SK-N-SH treated with all-trans-retinoic acid at 6 μM for 48 hours (cell line): ENCODE data around the gene ISG20.

ENCODE experiments used
- OSR1 ChIP-seq: fragments of 250-450 bp; sonication (Bioruptor Pico); IDR thresholded peaks from 2 replicates; pipeline ENCODE4 v1.8.0; 2022; ENCODE audit warnings: moderate library complexity, mild to moderate bottlenecking, inconsistent platforms
- SNAI2 ChIP-seq: fragments of 250-450 bp; sonication (Bioruptor Pico); IDR thresholded peaks from 2 replicates; pipeline ENCODE4 v1.5.0; 2020; ENCODE audit warnings: mild to moderate bottlenecking, moderate library complexity
- ZC3H10 ChIP-seq: fragments of 250-450 bp; sonication (Bioruptor Pico); IDR thresholded peaks from 2 replicates; pipeline ENCODE4 v1.5.1; 2021; ENCODE audit warnings: mild to moderate bottlenecking, moderate library complexity
- ZNF565 ChIP-seq: fragments of 450-650 bp; formaldehyde crosslinking; conservative IDR thresholded peaks from 2 replicates; pipeline ENCODE4 v1.5.0; 2020; ENCODE audit warnings: low read depth, mild to moderate bottlenecking, moderate library complexity
- ZNF70 ChIP-seq: fragments of 450-650 bp; formaldehyde crosslinking; IDR thresholded peaks from 2 replicates; pipeline ENCODE4 v1.5.0; 2020; ENCODE audit warnings: mild to moderate bottlenecking, moderate library complexity
- ZNF8 ChIP-seq: fragments of 450-650 bp; formaldehyde crosslinking; IDR thresholded peaks from 2 replicates; pipeline ENCODE4 v1.5.0; 2020; ENCODE audit warnings: mild to moderate bottlenecking, moderate library complexity
- TF ChIP-seq, protein P1 (sequence below): fragments of 250-450 bp; sonication (Bioruptor Pico); IDR thresholded peaks from 2 replicates; pipeline ENCODE4 v1.8.0; 2020; ENCODE audit warnings: mild to moderate bottlenecking, moderate library complexity, borderline replicate concordance
- TF ChIP-seq, protein P2 (sequence below): fragments of 250-450 bp; sonication (Bioruptor Pico); IDR thresholded peaks from 2 replicates; pipeline ENCODE4 v1.5.0; 2020; ENCODE audit warnings: mild to moderate bottlenecking, moderate library complexity

DNA sequence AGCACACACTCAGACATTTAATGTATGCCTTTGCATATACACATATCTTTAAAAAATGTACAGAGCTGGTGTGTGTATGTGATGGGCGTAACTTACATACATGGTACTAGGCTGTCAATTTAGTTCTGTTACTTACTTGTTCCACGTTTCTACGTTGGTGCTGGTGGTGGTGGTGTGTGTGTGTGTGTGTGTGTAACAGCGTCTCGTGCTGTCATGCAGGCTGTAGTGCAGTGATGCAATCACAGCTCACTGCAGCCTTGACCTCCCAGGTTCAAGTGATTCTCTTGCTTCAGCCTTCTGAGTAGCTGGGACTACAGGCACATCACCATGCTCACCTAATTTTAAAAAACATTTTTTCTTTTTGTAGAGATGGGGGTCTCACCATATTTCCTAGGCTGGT, 64.2 kb downstream of the ISG20 start:
- TF ChIP-seq OSR1 (no peak), ZNF8 (no peak), ZNF565 (CRISPR knock-in tag) (no peak), ZC3H10 (CRISPR knock-in tag) (no peak), ZNF70 (CRISPR knock-in tag) (no peak), SNAI2 (CRISPR knock-in tag) (no peak)
- TF ChIP-seq, protein P1, sequence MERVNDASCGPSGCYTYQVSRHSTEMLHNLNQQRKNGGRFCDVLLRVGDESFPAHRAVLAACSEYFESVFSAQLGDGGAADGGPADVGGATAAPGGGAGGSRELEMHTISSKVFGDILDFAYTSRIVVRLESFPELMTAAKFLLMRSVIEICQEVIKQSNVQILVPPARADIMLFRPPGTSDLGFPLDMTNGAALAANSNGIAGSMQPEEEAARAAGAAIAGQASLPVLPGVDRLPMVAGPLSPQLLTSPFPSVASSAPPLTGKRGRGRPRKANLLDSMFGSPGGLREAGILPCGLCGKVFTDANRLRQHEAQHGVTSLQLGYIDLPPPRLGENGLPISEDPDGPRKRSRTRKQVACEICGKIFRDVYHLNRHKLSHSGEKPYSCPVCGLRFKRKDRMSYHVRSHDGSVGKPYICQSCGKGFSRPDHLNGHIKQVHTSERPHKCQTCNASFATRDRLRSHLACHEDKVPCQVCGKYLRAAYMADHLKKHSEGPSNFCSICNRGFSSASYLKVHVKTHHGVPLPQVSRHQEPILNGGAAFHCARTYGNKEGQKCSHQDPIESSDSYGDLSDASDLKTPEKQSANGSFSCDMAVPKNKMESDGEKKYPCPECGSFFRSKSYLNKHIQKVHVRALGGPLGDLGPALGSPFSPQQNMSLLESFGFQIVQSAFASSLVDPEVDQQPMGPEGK (CRISPR knock-in tag), result no peak
- TF ChIP-seq, protein P2, sequence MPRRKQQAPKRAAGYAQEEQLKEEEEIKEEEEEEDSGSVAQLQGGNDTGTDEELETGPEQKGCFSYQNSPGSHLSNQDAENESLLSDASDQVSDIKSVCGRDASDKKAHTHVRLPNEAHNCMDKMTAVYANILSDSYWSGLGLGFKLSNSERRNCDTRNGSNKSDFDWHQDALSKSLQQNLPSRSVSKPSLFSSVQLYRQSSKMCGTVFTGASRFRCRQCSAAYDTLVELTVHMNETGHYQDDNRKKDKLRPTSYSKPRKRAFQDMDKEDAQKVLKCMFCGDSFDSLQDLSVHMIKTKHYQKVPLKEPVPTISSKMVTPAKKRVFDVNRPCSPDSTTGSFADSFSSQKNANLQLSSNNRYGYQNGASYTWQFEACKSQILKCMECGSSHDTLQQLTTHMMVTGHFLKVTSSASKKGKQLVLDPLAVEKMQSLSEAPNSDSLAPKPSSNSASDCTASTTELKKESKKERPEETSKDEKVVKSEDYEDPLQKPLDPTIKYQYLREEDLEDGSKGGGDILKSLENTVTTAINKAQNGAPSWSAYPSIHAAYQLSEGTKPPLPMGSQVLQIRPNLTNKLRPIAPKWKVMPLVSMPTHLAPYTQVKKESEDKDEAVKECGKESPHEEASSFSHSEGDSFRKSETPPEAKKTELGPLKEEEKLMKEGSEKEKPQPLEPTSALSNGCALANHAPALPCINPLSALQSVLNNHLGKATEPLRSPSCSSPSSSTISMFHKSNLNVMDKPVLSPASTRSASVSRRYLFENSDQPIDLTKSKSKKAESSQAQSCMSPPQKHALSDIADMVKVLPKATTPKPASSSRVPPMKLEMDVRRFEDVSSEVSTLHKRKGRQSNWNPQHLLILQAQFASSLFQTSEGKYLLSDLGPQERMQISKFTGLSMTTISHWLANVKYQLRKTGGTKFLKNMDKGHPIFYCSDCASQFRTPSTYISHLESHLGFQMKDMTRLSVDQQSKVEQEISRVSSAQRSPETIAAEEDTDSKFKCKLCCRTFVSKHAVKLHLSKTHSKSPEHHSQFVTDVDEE (CRISPR knock-in tag), result no peak
